Fibroblast of skin of left quadriceps (primary cell): Measurements from ENCODE around the gene CD82.

ENCODE experiments used
- DNase-seq, 2 experiments: peaks; one replicate each; pipeline ENCODE4 v3.0.0-alpha.2; 2013; ENCODE audit warnings: low read depth in 2 of 2

The CD82 gene

DNA sequence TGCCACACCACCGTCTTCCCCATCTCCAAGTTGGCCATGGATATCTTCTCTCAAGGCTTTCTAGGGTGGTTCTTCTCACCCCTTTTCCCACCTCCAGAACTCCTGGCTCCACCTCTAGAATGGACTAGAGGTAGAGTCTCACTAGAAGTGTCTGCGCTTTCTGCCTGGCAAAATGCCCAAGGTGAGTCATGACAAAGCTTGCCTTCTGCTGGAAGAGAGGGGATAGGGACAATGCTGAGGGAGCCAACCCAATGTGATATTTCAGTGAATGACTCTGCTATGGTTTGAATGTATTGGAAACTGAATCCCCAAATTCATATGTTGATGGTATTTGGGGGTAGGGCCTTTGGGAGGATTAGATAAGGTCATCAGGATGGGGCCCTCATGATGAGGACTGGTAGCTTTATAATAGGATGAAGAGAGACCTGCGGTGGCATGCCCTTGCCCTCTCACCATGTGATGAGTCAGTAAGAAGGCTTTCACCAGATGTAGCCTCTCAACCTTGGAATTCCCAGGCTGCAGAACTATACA, 4.1 kb upstream of the CD82 start:
- DNase-seq: no peak

DNA sequence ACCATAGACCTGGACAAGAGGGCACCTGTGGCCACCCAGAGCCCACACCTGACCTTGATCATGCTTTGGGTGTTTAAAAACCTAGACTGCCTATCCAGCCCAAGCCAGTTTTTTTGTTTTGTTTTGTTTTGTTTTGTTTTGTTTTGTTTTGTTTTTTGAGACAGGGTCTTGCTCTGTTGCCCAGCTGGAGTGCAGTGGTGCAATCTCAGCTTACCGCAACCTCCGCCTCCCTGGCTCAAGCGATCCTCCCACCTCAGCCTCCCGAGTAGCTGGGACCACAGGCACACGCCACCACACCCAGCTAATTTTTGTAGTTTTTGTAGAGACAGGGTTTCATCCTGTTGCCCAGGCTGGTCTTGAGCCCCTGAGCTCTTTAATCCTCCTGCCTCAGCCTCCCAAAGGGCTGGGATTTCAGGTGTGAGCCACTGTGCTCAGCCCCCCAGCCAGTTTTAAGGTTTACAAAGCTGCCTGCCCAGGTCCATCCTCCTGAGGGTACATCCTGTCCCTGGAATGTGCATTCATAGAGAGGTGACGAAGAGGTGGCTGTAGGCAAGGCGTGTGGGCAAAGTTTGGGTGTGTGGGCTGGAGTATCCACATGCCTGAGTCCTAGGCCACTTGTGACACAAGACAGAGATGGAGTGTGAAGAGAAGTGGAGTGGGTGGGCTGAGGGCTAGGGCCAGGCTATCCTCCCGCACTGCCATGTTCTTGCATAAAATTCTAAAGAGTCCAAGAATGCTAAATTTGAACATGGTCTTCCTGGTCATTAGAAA, 3.3 kb upstream of the CD82 start:
- DNase-seq: no peak

- DNase-seq: no peak
These were observed 2.5 kb upstream of the CD82 start for GRCh38 chr11:44562845-44563460.

- peak; percentile 47 to 53 for DNase-seq
These were observed 1.8 kb upstream of the CD82 start for GRCh38 chr11:44563711-44564110.

DNA sequence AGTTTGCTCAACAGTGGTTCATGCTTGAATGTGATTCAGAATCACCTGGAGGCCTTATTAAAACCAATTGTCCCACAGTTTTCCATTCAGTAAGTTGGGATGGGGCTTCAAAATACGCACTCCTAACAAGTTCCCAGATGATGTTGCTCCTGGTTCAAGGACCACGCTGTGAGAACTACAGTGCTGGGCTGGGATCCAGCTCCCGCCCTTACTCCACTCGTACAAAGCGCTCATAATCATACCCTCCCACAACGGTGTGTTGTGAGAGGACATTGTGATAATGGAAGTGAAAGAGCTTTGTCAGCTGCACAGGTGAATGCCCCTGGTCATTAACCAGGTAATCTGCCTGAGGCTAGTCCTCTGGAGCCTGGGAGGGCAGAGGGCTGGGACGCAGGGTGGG, 1.3 kb upstream of the CD82 start:
- no peak for DNase-seq

DNA sequence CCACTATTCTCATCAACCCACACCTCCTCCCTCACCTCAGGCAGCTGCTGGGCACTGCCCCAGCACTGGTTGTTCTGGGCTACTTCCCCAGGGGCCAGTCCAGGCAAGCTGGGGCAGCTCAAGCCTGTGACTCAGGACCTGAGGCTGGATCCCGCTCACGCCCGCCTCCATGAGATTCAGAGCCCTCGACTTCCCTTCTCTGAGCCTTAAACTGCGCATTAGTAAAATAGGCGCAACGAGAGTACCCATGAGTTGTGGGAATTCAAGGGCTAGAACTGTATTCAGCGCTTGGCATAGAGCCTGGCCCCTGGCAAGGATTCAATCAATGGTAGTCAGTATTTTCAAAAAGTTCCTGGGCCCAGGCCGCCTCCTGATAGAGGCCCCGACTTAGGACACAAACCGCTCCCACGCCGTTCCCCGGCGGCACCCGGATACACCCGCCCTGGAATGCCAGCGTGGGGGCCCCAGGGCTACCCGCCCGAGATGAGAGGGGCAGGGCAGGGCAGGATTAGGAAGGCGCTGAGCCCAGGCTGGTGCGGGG, 723 bp upstream of the CD82 start:
- DNase-seq: no peak

DNA sequence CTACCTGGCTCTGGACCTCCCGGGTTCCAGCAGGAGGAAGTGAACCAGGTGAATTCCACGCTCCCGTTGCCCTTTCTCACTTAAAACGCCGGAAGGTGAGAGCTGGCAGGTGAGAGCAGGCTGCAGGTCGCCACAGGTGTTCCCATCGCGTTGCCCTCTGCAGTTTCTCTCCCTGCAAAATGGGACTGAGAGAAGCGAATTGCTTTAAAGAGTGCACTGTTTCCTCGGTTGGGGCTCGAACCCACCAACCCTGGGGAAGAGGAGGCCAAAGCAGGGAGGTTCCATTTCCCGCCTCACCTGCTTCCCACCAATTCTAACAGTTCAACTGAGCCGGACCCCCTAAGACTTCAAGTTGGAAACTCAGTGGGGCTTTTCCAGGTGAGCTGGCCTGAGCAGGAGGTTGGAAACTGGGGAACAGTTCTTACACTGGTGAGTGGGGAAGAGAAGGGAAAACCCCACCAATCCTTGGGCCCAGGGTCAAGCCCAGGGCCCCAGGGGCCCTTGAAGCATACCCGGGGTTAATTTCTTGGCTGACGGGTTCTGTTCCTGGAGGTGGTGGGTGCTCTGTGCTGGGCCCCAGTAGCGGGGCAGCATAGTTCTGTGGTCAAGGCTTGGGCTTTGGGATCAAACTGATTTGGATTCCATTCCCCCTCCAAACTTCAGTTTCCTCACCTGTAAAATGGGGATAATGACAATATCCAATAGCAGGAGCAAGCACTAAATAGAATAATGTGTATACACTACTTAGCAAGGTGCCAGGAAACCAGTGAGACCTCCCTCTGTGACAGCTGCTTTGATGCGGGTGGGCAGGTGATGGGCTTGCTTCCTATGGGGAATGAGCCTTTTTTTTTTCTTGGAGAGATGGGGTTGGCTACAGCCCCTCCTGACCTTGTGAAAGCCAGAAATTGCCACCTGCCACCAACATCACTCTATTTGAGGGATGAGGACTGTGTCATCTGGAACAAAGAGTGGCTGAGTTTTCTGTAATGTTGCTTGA, 788 bp downstream of the CD82 start:
- no peak for DNase-seq

- no peak for DNase-seq
These were observed 1.8 kb downstream of the CD82 start for GRCh38 chr11:44566952-44567875.

- no peak for DNase-seq
These were observed 2.4 kb downstream of the CD82 start for GRCh38 chr11:44567876-44568256.

GRCh38 chr11:44568331-44568657, 2.8 kb downstream of the CD82 start:
- no peak for DNase-seq

GRCh38 chr11:44568658-44569473, 3.4 kb downstream of the CD82 start:
- peak; percentile 75 to 76 for DNase-seq

- DNase-seq: no peak
These were observed 5.1 kb downstream of the CD82 start for GRCh38 chr11:44570411-44571155.

DNA sequence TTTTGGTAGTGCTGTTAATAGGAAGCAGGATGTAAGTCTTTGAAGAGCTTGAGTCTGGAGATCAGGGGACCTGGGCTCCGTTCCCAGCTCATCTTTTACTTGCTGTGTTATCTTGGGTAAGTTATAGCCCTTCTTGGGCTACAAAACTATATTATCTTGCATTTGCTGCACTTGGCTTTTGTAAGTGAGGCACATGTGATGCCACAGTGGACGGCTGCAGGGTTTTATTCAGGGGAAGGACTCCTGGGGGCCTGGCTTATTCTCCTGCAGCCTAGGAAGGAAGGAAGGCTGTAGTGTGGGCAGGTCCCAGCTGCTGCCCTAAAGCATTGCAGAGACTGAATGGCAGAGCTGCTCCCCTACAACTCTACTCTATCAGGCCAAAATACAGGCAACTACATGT, 6.4 kb downstream of the CD82 start:
- no peak for DNase-seq

GRCh38 chr11:44572436-44572835, 7.0 kb downstream of the CD82 start:
- DNase-seq: no peak

GRCh38 chr11:44572884-44573283, 7.4 kb downstream of the CD82 start:
- no peak for DNase-seq

- no peak for DNase-seq
These were observed 7.9 kb downstream of the CD82 start for GRCh38 chr11:44573333-44573732.

- peak; percentile 90 for DNase-seq
These were observed 9.3 kb downstream of the CD82 start for GRCh38 chr11:44574610-44575287.

DNA sequence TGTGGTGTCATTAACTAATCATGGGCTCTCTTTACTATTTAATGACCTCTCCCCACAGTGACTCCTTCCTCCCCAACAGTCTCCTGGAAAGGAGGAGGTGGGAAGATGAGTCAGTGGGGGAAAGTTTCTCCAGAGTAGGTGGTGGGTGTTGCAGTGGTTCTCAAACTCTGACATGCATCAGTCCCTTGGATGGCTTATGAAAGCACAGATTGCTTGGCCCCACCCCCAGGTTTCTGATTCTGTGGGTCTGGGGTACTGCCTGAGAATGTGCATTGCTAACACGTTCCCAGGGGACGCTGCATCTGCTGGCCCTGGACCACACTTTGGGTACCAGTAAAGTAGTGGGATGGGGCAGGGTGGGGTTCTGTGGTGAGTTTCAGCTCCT, 9.8 kb downstream of the CD82 start:
- peak; percentile 32 to 39 for DNase-seq

- DNase-seq: no peak
These were observed 10.5 kb downstream of the CD82 start for GRCh38 chr11:44575962-44576361.
